Peyer's patch (tissue), 4 donors: Measurements from ENCODE around the gene RPS16.

Experiments
- POLR2A ChIP-seq, 2 donors: fragments of 450-650 bp; IDR thresholded peaks; one replicate each; pipeline ENCODE4 v1.5.1; 2017; ENCODE audit warnings: antibody characterized with exemption in 2 of 2, mild to moderate bottlenecking in 2 of 2, moderate library complexity in 2 of 2
- TF ChIP-seq, protein P1 (sequence below), 6 experiments: fragments of 450-650 bp in 4 of 6; fragments of 200-600 bp in 2 of 6; sonication (generic) in 1 of 6; IDR thresholded peaks; one replicate each; pipeline ENCODE4 v1.5.1; 2017 to 2019; ENCODE audit warnings: antibody characterized with exemption in 6 of 6, mild to moderate bottlenecking in 3 of 6, moderate library complexity in 1 of 6

DNA sequence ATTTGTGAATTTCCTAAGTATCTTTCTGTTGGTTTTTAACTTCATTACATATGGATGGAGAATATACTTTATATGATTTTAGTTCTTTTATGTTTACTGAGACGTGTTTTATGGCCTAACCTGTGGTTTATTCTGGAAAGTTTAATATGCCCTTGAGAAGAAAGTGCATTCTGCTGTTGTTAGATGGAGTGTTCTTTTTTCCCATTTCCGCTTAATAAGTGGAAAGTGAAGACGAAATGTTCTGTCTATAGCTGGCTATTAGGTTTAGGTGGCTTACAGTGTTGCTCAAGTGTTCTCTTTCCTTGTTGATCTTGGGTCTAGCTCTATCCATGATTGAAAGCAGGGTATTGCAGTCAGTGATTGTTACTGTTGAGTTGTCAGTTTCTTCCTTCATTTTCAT, 27.7 kb upstream of the RPS16 start:
- TF ChIP-seq, protein P1, sequence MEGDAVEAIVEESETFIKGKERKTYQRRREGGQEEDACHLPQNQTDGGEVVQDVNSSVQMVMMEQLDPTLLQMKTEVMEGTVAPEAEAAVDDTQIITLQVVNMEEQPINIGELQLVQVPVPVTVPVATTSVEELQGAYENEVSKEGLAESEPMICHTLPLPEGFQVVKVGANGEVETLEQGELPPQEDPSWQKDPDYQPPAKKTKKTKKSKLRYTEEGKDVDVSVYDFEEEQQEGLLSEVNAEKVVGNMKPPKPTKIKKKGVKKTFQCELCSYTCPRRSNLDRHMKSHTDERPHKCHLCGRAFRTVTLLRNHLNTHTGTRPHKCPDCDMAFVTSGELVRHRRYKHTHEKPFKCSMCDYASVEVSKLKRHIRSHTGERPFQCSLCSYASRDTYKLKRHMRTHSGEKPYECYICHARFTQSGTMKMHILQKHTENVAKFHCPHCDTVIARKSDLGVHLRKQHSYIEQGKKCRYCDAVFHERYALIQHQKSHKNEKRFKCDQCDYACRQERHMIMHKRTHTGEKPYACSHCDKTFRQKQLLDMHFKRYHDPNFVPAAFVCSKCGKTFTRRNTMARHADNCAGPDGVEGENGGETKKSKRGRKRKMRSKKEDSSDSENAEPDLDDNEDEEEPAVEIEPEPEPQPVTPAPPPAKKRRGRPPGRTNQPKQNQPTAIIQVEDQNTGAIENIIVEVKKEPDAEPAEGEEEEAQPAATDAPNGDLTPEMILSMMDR (IDR thresholded peaks at IDR 0.05): no peak
- no peak for TF ChIP-seq POLR2A (IDR thresholded peaks at IDR 0.05)
